GM19025 (cell line): Measurements from ENCODE around the gene MLN.

Source experiments
- ATAC-seq: cut with Tn5 transposase; IDR thresholded peaks from one replicate; pipeline ENCODE4 v1.9.1; 2021; ENCODE audit warnings: mild to moderate bottlenecking, low read depth, moderate library complexity; ENCODE audit not compliant: unreplicated experiment

MLN gene

DNA sequence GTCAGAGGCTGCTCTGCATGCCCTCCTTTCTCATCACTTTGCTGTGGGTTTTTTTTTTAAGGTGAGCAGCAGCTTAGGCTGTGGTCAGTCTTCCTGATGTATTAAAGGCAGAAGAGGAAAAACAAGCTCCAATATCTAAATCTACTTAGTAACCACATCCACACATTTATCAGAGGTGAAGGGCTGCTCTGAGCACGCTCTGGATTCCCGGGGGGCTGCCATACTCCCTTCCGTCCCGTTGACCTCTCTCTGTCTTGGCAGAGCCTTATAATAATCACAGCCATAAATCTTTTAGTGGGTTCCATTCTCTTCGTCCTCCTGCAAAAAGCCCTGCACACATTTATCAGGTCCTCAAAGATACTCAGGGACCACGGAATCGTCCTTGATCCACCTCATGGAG is 12.2 kb downstream of the MLN start:
- ATAC-seq: no peak

DNA sequence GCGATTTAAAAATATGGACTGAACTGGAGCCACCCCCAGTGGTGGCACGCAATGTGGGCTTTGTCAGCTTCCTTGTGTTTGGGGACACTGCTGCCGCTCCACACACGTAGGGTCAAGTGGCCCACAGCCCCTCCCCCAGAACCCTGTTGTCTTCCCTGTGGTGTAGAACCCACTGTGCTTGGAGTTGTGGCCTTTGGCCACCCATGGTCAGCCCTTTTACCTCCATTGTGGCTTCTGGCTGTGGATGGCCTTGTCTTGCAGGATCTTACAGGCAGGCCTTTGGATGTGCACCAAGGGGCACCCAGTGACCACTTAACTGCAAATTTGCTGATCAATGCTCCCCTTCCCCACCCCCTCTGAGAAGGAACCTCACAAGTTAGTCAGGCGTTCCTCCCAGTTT is 12.9 kb downstream of the MLN start:
- ATAC-seq: no peak

DNA sequence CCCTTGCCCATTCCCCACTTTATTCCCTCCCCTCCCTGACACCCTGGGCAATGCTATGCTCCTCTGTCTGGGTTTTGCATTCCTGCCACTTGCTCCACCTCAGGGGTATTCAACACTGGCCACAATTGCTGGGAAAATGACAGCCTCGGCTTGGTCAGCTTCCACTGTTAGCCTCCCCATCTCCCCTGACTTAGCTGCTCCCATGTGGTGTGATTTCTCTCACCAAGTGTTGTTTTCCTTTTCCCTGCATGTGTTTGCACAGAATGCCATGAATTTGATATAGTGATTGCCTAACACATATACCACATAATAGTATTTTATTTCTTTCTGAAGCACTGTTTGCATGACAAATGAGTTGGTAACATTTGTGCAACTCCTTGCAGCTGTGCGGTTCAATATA is 13.4 kb downstream of the MLN start:
- ATAC-seq: no peak

DNA sequence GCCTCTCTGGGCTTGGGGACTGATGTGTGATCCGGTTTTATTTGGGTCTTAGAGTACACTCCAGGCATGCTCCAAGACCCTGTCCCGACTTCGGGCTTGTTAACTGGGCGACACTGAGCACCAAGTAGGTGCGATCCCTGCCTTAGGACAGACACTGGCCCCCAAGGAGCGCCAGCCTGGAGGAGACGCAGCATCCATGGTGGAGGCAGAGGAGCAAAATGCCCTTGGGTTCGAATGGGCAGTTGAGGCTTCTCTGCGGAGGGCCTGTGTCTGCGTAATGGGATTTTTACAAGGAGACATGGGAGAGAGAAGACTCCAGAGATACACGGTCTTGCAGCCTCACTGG is 14.3 kb downstream of the MLN start:
- ATAC-seq: no peak

DNA sequence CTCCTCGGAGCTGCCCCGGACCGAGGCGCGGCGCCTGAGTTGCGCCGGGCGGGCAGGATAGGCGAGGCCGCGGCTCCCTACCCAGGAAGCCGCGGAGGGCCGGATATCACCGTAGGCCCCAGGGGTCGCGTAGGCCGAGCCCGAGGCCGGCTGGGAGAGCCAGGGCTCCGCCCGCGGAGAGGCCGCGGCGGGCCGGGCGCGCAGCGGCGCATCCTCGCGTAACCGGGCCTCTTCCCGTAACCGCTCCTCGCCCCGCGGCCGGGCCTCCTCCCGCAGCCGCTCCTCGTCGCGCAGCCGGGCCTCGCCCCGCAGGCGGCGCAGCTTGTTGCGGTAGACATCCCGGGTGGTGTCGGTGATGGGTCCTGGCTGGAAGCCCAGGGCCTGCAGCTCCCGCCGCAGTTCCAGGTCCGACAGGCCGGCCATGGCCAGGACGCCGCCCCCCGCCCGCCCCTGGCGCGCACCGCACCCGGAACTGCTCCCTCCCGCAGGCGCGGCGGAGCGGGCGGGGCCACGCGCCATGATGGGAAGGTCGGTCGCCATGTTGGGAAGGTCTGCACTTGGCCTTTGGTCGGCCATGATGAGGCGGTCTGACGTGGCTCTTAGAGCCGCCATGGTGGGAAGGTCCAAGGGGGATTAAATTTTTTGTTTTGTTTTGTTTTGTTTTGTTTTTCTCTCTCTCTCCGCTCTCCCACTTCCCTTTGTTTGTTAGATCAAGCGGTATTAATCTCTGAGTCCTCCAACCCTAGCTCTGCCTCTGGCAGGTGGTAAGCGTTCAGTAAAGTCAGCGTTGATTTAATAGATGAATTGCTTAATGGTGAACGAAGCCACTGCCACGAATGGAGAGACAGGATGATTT is 14.9 kb downstream of the MLN start, which contains the start of gene LEMD2:
LEMD2 (minus strand) TSS at position 437 of the 856 bp plus-strand sequence; CDS start at position 423, 14 bp downstream.
- peak; percentile 82 for ATAC-seq

DNA sequence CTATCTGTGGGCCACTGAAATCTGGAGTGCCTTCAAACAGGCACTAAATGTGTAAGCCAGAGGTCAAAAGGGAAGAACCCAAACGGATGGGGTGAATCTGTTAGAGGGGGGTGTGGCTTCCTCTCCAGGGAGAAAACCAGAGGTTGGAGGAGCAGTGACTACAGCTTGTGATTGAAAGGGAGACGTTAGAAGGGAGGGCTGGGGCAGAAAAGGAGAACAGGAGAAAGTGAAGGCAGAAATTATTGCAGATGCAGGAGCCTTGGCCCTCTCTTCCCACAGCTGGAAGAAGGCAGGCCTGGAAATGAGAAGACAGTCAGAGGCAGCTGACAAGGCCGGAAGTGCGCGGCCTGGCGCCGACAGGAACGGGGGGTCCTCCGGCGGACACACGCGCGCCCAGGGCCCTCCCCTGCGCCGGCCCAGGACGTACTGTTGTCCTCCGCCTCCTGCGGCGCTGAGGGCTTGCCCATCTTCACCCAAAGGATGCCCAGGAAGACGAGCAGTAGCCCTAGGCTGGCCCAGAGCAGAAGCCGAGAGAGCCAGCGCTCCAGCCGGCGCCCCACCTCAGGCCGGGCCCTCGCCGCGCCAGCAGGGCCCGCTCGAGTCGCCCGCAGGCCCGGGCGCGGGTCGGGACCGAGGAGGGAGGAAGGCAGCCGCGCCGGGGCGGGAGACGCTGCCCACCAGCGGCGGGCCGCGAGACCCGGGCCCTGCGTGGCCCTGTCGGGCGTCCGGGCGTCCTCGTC is 15.7 kb downstream of the MLN start:
- peak; percentile 49 for ATAC-seq

DNA sequence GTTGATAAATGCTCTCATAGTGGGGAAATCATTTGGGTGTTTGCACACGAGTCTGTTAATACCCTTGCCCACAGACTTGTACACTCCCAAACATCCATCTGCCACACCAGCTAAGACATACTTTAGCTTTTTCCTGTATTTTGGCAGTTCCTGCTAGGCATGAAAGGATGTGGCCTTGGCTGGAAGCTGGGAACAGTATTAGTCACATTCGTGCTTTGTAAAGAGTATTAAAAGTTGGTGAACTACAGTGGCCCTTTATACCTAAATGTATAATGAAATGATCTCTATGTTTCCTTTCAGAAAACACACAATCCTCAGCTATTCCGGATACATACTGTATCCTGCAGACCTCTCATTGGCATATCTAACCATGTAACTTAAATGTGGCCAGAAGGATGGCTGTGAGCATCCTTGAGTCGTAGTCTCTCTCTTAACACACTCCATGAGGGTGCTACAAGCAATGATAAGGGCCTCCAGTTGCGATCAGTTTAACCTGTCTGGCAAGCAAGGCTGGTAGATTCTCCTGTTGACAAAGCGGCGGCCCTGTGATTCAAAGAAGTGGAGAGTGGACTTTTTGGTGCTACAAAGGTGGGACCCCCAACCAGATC is 16.4 kb downstream of the MLN start:
- ATAC-seq: no peak

DNA sequence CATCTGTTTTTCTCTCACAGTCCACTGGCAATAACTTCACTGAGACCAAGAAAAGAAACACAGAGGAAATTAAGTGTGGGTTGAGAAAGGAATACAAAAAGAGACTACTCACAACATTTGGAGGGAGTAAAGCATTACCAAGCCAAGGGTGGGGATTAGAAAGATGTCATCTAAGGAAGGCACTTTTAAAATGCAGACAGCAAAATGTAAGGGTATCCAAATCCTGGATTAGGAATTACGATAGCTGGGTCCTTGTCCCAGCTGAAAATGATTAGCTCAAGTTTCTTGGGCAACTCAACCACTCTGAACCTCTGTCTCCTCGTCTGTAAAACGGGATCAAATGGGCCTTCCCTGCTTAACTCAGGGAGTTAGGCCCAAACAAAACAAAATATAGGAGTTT is 17.1 kb downstream of the MLN start:
- ATAC-seq: no peak

DNA sequence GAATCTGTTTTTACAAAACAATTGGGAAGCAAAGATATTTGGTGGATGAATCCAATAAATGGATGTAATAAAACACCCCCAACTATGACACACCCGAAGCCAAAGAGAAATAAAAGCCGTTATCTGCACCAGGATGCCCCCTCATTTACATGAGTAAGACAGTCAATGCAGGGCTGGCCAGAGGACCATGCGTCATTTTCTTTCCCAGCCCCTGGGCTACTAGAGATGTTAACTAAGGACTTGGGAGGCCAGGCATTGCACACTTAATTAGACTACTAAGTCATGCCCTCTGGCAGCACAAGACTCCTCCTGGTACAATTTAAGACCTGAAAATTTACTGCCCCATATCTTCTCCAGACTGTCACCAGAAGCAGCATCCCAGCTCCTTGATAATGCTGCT is 18.0 kb downstream of the MLN start:
- no peak for ATAC-seq

DNA sequence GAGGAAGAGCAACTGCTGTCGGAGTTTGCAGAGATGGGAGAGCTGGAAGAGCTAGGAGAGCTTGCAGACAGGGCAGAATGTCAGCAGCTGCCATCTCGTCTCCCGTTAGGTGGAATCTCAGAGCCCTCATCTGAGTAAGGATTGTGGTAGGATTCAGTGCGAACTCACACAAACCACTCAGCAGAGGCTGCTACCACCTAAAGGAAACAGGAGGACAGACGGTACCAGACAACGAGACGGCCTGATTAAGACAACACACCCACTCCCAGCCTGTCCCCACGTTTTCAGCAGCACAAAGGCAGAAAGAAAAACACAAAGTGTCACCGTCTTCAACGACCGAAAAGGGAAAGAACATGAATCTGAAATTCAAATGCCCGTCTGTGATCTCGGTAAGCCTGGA is 19.0 kb downstream of the MLN start:
- no peak for ATAC-seq

DNA sequence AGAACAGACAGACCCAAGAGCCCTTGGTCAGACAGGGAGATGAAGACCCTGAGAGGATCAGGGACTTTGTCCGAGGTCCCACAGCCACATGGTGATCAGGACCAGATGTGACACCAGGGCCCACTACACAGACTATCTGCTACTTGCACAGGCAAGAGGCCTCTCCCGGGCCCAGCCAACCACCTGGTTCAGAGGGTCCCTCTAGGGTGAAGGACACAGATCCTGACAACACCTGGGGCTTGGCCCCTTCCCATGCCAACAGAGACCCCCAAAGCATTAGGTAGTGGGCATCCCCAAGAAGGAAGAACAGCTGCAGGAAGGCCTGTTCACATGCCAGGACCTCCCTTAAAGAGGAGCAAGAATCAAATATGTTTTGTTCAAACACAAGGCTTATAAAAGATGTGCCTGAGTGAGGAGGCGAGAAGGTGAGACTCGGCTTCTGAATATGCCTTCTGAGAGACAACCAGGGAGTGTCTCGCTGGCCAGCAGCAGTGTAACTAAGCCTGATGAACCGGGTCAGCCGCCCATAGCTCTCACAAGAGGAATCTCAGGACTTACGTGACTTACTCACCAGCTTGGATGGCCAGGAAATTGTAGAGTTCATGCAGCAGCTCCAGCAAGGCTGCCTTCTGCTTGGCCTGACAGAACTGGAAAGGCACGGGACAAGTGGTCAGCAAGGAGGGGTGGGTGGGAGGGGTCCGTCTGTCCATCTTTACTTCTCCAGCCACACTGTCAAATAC is 19.9 kb downstream of the MLN start:
- ATAC-seq: no peak

DNA sequence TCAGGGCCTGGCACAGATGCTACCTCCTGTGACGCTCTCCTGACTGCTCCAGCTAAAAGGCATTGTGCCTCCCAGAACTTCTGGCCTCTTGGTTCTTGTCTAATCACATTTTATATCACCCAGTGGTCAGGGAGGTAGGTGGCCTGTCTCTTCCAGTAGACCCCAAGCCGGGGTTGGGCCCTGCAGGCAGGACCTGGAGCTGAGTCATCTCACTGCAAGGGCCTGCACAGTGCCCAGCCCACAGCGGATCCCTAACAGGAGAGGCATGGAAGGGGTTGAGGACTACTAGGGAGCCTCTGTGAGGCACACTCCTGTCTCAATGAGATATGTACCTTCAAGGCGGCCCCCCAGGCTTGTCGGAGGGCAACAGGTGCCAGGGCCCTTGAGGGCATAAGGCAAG is 21.2 kb downstream of the MLN start:
- no peak for ATAC-seq

DNA sequence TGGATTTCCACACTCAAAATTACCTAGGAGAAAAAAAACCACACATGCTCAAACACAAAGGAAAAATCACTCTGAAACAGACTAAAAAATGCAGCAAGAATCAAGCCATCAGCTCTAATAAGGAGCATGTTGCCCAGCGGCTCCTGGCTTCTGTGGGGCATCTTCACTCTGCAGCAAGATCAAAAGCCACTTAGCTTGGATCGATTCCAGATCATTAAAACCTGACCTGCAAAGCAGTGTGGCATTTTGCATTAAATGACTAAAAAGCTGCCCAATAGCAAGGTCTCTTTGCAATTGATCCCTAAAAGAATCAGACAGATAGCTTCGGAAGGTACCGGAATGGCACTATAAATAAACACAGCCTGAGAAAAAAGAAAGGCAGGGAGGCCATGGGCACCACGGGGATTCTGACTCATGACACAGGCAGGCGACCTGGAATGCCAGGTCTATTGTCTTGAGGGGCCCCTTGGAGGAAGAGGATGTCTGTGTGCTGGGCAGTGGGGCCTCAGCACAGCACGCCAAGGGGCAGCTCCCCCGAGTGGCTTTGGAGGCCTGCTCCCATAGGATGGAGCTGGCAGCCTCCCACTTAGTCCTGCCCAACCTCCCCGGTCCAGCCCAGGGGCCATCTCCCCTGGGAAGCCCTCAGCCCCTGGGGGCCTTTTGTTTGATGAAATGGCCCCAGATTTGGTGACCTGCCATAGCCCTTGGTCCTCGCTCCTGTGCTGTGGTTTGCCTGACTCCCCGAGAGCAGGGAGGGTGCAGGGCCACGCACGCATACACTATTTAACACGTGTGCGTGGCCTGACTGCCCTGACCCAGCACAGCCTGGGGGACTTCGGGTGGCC is 22.4 kb downstream of the MLN start:
- ATAC-seq: no peak

DNA sequence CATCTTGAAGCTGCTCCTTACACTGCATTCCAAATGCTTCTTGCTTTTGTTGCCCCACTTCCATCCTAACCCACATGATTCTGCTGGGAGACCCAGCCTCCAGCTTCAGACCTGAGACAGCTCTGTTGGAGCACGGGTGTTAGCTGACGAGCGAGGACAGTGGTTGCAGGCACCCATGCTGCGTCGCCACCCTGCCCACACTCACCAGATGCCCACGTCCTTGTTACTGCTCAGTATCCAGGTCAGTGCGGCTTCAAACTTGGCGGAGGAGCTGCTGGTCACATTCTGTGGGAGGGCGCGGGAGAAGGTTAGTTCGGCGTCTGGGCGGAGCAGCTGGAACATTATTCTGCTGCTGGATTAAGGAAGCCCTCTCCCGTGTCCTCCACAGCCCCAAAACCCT is 23.9 kb downstream of the MLN start:
- ATAC-seq: no peak

DNA sequence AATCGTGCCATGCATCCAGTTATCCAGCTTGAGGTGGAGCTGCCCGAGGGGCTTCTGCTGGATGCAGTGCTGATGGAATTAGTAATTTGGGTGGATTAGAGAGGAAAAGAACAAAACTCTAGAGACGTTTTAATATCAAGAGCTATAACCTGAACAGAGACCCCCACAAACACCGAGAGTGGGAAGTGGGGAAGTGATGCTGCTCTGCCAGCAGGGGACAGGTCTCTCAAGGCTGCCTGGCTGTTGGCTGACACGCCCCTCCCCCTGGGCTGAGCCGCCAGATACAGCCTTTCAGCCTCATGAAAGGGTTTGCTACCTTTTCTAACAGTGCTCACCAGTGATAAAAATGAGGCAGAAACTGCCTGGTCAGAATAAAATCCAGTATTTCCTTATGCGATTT is 24.5 kb downstream of the MLN start:
- ATAC-seq: no peak

DNA sequence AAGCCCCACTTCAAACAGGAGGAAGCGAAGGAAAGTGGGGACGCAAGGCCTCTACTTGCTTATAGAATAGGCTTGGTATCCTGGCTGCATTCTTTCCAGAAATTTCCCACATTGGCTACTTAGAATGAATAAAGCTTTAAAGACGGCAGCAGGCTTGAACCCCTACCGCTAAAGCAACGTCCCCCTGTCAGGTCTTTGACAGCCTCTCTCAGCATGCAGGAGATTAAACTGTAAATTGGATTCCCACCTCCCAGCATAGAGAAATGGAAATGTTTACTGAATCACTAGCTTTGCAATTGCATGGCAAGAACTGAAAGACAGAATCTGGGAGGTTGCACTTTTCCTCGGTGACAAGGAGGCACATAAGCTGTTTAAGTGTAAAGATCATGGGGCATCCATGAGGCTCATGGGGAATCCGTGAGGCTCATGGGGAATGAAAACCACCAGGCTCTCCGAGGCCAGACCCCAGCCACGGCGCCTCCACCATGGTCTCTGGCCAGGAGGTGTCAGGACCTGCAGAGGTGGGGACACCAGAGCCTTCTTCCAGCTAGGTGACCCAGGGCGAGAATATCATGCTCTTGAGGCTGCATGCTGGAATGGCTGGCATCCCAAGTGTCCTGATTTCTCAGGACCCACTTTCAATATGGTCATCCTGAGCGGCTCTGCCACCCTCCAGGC is 25.2 kb downstream of the MLN start:
- no peak for ATAC-seq

DNA sequence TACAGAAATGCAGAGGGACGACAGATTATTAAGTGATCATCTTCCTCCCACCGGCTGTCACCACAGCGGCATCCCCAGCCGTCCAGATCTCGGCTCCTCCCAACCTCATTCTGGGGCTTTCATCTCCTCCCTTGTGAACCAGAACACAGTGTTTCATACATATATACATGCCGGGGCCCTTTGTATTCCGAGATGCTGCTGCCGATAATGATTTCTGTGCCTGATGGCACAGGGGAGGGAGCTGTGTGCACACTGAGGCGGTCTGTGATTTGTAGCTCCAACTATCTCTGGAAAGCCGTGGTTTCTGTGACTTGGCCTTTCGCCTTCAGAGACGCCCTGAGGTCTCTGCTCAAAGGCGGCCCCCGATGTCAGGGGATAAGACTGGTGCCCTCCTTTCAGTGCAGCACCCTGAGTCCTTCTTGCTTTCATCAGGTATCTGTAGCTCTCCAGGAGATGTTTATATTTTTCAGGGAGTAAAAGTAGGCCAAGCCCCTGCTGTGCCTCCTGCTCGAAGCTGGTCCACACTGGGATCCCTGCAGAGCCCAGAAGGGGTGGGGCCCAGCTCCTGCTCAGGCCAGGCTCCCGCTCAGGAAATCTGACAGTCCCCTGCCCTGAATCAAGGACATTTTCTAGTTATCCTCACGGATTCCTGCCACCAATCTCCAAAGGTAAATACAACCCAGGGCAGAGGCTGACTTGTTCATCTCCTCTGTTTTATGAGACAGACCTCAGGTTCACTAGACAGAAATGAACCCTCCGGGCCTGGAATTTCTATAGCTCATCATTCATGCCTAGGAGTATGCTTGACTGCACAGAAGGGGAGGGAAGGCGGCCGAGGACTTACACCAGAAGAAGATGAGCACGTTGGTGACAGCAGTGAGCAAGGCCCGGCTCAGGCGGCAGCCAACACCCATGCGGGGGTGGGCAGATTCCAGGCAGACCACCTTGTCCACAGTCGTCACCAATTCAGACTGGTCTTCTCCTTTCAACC is 26.1 kb downstream of the MLN start:
- ATAC-seq: no peak

DNA sequence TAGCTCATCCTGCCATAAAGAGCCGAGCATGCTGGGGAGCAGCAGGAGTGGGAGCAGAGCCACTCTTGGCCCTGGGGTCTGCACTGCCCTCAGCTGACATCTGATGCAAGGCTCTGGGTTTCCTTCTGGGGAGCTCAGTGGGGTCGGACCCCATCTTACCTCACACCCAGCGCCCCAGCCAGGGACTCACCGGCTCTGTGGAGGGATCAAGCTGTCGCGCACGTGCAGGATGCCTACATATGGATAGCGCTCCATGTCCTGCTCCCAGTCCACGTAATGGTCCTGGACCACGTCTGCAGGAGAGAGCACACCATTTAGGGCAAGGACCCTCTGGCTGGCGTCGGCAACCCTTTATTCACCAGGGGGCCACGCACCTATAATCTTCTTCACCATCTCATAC is 27.0 kb downstream of the MLN start:
- ATAC-seq: no peak
